Measurements from ENCODE around the gene ZNF514. TPM values are rescaled to one million over a fixed set of nuclear protein-coding genes. Genes with fewer than 3 reads are reported as not detected.

The ZNF514 gene
- polyA plus RNA-seq, 3 donors = 2.8 to 9.6 (median 5.7) TPM

DNA sequence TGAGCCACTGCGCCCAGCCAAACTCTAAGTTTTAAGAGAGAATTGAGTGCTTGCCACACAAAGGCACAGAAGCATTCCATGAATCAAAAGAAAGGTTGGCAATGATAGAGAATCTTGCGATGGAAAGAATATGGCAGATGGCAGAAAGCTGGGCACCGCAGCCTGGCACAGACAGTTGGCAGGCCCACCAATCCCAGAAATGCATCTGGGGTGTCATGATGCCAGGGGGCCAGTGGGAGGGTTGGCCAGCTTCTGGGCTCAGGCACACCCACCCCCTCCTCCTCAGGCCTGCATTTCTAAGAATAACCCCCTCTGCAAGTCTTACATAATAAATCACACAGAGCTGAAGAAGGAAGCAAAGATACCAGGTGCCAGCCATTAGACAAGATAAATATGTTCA lies 25.5 kb upstream of the ZNF514 start:
- Mint-ChIP-seq H3K9me3 (peaks cover 33 to 56% (median 48%) of the 10 kb centered on the region in 7 donors), H3K36me3 (peaks cover 19 to 30% of the 10 kb centered on the region in 2 donors), H3K4me3 (no peak overlapping the region), H3K27ac (no peak overlapping the region), H3K27me3 (ENCODE audit: low read depth in 3 of 3) (peaks cover 0 to 2% (median 0%) of the 10 kb centered on the region in 3 donors), H3K4me1 (no peaks in the 10 kb centered on the region)
- peaks cover 26 to 41% of the 10 kb centered on the region in 2 donors for H3K9me3 ChIP-seq (replicated peaks in 1 of 2; ENCODE audit: control insufficient read depth in 1 of 2, insufficient read depth in 1 of 2, low read length in 2 of 2)
- intact Hi-C loops (cut with micrococcal nuclease) = no loop called here
- no peak overlapping the region for H3K4me3 ChIP-seq (replicated peaks in 1 of 3; ENCODE audit: low read depth in 2 of 3, low read length in 3 of 3)
- TF ChIP-seq, protein P1, sequence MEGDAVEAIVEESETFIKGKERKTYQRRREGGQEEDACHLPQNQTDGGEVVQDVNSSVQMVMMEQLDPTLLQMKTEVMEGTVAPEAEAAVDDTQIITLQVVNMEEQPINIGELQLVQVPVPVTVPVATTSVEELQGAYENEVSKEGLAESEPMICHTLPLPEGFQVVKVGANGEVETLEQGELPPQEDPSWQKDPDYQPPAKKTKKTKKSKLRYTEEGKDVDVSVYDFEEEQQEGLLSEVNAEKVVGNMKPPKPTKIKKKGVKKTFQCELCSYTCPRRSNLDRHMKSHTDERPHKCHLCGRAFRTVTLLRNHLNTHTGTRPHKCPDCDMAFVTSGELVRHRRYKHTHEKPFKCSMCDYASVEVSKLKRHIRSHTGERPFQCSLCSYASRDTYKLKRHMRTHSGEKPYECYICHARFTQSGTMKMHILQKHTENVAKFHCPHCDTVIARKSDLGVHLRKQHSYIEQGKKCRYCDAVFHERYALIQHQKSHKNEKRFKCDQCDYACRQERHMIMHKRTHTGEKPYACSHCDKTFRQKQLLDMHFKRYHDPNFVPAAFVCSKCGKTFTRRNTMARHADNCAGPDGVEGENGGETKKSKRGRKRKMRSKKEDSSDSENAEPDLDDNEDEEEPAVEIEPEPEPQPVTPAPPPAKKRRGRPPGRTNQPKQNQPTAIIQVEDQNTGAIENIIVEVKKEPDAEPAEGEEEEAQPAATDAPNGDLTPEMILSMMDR (IDR thresholded peaks at IDR 0.05) = no peak
- no peak overlapping the region for H3K27ac ChIP-seq (ENCODE audit: low read depth in 1 of 2, low read length in 2 of 2)
- no peak overlapping the region for H3K9ac ChIP-seq (ENCODE audit: insufficient read depth, low read length, poor library complexity, severe bottlenecking)
- no peaks in the 10 kb centered on the region for H3K79me2 ChIP-seq (ENCODE audit: insufficient read depth, low read length)
- 100% methylated on average over 3 of the region's 3 CpGs for WGBS (ENCODE audit: insufficient coverage)
- no peak overlapping the region for H2AFZ ChIP-seq (ENCODE audit: insufficient read depth, low read depth, low read length, poor library complexity, severe bottlenecking)
- H4K20me1 ChIP-seq (ENCODE audit: insufficient read depth, low read length) = no peaks in the 10 kb centered on the region
- peaks cover 20 to 30% of the 10 kb centered on the region in 2 donors for H3K36me3 ChIP-seq (replicated peaks in 1 of 2; ENCODE audit: control insufficient read depth in 1 of 2, insufficient read depth in 2 of 2, low read length in 2 of 2)
- DNase-seq = no peak
- no peaks in the 10 kb centered on the region for H3K27me3 ChIP-seq (ENCODE audit: control insufficient read depth in 2 of 2, insufficient read depth in 2 of 2, low read length in 2 of 2)
- no peak overlapping the region for H3K4me2 ChIP-seq (replicated peaks; ENCODE audit: extremely low read depth, low read length, poor library complexity, severe bottlenecking)
- H3K4me1 ChIP-seq (ENCODE audit: control insufficient read depth in 1 of 2, insufficient read depth in 2 of 2, low read length in 2 of 2) = no peaks in the 10 kb centered on the region

DNA sequence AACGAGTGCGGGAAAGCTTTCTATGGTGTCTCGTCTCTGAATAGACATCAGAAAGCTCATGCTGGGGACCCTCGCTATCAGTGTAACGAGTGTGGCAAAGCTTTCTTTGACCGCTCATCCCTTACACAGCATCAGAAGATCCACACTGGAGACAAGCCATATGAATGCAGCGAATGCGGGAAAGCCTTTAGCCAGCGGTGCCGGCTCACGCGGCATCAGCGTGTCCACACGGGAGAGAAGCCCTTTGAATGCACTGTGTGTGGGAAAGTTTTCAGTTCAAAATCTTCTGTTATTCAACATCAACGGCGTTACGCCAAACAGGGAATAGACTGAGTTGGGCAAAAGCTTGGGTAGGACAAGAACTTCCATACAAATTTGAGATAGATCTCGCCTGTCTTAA lies 22.1 kb upstream of the ZNF514 start:
- TF ChIP-seq, protein P1 (IDR thresholded peaks at IDR 0.05) = no peak
- Histone ChIP-seq H3K9me3 (replicated peaks in 1 of 2; ENCODE audit: control insufficient read depth in 1 of 2, insufficient read depth in 1 of 2, low read length in 2 of 2) (peaks cover 48 to 68% of the 10 kb centered on the region in 2 donors), H3K27me3 (ENCODE audit: control insufficient read depth in 2 of 2, insufficient read depth in 2 of 2, low read length in 2 of 2) (no peaks in the 10 kb centered on the region), H3K36me3 (replicated peaks in 1 of 2; ENCODE audit: control insufficient read depth in 1 of 2, insufficient read depth in 2 of 2, low read length in 2 of 2) (peaks cover 40 to 63% of the 10 kb centered on the region in 2 donors), H3K79me2 (ENCODE audit: insufficient read depth, low read length) (no peaks in the 10 kb centered on the region), H3K4me3 (replicated peaks in 1 of 3; ENCODE audit: low read depth in 2 of 3, low read length in 3 of 3) (no peak overlapping the region), H4K20me1 (ENCODE audit: insufficient read depth, low read length) (no peaks in the 10 kb centered on the region), H3K9ac (ENCODE audit: insufficient read depth, low read length, poor library complexity, severe bottlenecking) (no peak overlapping the region), H2AFZ (ENCODE audit: insufficient read depth, low read depth, low read length, poor library complexity, severe bottlenecking) (no peak overlapping the region), H3K4me1 (ENCODE audit: control insufficient read depth in 1 of 2, insufficient read depth in 2 of 2, low read length in 2 of 2) (no peaks in the 10 kb centered on the region), H3K27ac (ENCODE audit: low read depth in 1 of 2, low read length in 2 of 2) (no peak overlapping the region), H3K4me2 (replicated peaks; ENCODE audit: extremely low read depth, low read length, poor library complexity, severe bottlenecking) (no peak overlapping the region)
- Mint-ChIP-seq H3K27me3 (ENCODE audit: low read depth in 3 of 3) (peaks cover 0 to 2% (median 0%) of the 10 kb centered on the region in 3 donors), H3K4me1 (no peaks in the 10 kb centered on the region), H3K9me3 (peaks cover 46 to 72% (median 61%) of the 10 kb centered on the region in 7 donors), H3K36me3 (peaks cover 46 to 63% of the 10 kb centered on the region in 2 donors), H3K4me3 (no peak overlapping the region), H3K27ac (no peak overlapping the region)
- DNase-seq = no peak
- intact Hi-C loops (cut with micrococcal nuclease) = no loop called here
- over 99% methylated on average over 15 of the region's 18 CpGs for WGBS (ENCODE audit: insufficient coverage)
